Psoas muscle (tissue), 8 donors: ENCODE data around the gene PEX12. TPM values are rescaled to one million over a fixed set of nuclear protein-coding genes. Genes with fewer than 3 reads are reported as not detected.

Source experiments
- ATAC-seq, 4 donors: fragments of 200-7000 bp; cut with Tn5 transposase; one replicate each; pipeline ENCODE4 v1.9.1; 2020; ENCODE audit warnings: moderate library complexity in 3 of 4, mild to moderate bottlenecking in 2 of 4
- DNase-seq, 2 donors: peaks; one replicate each; pipeline ENCODE4 v3.0.0-alpha.2; 2020
- H3K27ac ChIP-seq: fragments of 200-600 bp; one replicate; pipeline ENCODE4 v1.8.0; 2022
- H3K27me3 ChIP-seq, 3 donors: fragments of 200-600 bp in 1 of 3; one replicate each; pipeline versions ENCODE4 v1.6.1 to v1.8.0; 2013 to 2022; ENCODE audit warnings: low read length in 2 of 3, mild to moderate bottlenecking in 2 of 3, moderate library complexity in 1 of 3; ENCODE audit not compliant: insufficient read depth in 3 of 3
- H3K36me3 ChIP-seq, 2 donors: fragments of 200-600 bp in 1 of 2; one replicate each; pipeline versions ENCODE4 v1.6.1 to v1.8.0; 2013 to 2022; ENCODE audit warnings: low read depth in 1 of 2, mild to moderate bottlenecking in 1 of 2, moderate library complexity in 1 of 2; ENCODE audit not compliant: insufficient read depth in 1 of 2
- H3K4me1 ChIP-seq: fragments of 200-600 bp; one replicate; pipeline ENCODE4 v1.8.0; 2022
- H3K4me3 ChIP-seq: fragments of 200-600 bp; one replicate; pipeline ENCODE4 v1.8.0; 2022; ENCODE audit warnings: mild to moderate bottlenecking
- H3K9me3 ChIP-seq: fragments of 200-600 bp; one replicate; pipeline ENCODE4 v1.8.0; 2022
- WGBS, 3 donors: extraction: QIAGEN DNeasy Blood & Tissue Kit; methylation state at CpG; one replicate each; pipeline versions ENCODE4 v1.1.6 to v1.1.7; 2013; 5-methylcytosine and 5-hydroxymethylcytosine counted together
- intact Hi-C, 2 donors: fragments of 100-400 bp; cut with DNase I; formaldehyde crosslinking; loops; one replicate each; pipeline versions ENCODE4 v1.11.0 to v1.14.2; 2022
- polyA plus RNA-seq, 3 donors: library from polyadenylated mRNA; stranded (reverse); fragments of 200-250 nt; gene quantifications; one replicate each; pipeline ENCODE4 v1.2.3, GENCODE V29; 2013
- total RNA-seq, 4 donors: library from RNA; stranded (reverse); fragmentation: NEBNext Ultra II Directional in 2 of 4; extraction: Animal tissue kit (Norgen Biotek cat#: 25700) in 2 of 4; gene quantifications; one replicate each; pipeline versions ENCODE4 v1.2.1 to v1.2.4, GENCODE V29; 2021 to 2023
- TF ChIP-seq, protein P1 (sequence below): fragments of 200-600 bp; IDR thresholded peaks from one replicate; pipeline ENCODE4 v1.8.0; 2022; ENCODE audit warnings: antibody characterized with exemption
- donor health status: healthy with polysubstance abuse.
- donor health status: DM: no; HTN: no; CAD: no; lungs with moderate emphysema.
- donor health status: Bipolar disorder and iron deficiency.
- donor health status: healthy.
- donor health status: DM: yes; HTN: yes; CAD: no.
- donor health status: DM: no; HTN: no; CAD: no.
- donor health status: DM: no; HTN: no; CAD: no.
- donor health status: DM: yes; HTN: yes; CAD: no.

The PEX12 gene
- total and polyA plus RNA-seq, 7 donors, result 3.1 to 11.7 (median 5.5) TPM

DNA sequence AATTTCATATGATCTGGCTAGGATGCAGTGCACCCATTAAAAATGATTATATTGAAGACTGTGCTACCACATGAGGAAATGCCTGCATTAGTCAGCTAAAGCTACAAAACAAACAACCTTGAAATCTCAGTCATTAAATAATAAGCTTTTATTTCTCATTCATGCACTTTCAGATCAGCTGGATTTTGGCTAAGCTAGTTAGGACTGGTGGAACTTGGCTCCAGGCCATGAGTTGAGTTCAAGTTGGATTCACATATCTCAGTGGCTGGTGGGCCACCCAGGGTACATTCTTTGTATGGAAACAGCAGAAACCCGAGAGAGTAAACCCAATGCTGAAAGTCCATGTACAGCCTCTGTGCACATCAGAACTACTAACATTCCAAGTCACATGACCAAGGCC, 34.5 kb downstream of the PEX12 start:
- Histone ChIP-seq H3K36me3 (no peaks in the 10 kb centered on the region), H3K9me3 (no peaks in the 10 kb centered on the region), H3K27me3 (peaks cover 0 to 3% (median 0%) of the 10 kb centered on the region in 3 donors), H3K4me1 (no peaks in the 10 kb centered on the region), H3K4me3 (no peak overlapping the region), H3K27ac (no peak overlapping the region)
- ATAC-seq (no peak), DNase-seq (no peak)
- TF ChIP-seq, protein P1, sequence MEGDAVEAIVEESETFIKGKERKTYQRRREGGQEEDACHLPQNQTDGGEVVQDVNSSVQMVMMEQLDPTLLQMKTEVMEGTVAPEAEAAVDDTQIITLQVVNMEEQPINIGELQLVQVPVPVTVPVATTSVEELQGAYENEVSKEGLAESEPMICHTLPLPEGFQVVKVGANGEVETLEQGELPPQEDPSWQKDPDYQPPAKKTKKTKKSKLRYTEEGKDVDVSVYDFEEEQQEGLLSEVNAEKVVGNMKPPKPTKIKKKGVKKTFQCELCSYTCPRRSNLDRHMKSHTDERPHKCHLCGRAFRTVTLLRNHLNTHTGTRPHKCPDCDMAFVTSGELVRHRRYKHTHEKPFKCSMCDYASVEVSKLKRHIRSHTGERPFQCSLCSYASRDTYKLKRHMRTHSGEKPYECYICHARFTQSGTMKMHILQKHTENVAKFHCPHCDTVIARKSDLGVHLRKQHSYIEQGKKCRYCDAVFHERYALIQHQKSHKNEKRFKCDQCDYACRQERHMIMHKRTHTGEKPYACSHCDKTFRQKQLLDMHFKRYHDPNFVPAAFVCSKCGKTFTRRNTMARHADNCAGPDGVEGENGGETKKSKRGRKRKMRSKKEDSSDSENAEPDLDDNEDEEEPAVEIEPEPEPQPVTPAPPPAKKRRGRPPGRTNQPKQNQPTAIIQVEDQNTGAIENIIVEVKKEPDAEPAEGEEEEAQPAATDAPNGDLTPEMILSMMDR, result no peak
- intact Hi-C loops, result no loop called here
- WGBS, 3 donors, result 20 to 31% (median 30%) methylated on average over 1 of the region's 1 CpG

DNA sequence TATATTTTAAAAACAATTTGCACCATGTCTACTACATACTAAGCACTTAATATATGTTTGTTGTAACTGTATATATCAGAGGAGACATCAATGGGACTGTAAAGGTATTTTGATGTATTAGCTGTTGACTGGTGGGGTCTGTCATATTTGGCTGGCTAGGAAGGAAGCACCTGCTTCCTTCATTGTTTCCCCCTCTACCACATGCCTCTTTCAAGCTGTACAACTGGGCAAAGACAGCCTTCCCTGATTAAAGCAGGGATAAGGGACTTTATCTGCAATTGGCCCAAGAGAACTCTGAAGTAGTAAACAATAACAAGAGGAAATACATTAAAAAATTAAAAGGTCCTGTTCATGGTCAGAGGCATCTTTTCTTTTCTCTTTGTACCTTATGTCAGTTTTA, 35.4 kb downstream of the PEX12 start:
- Histone ChIP-seq H3K27me3 (peaks cover 0 to 3% (median 0%) of the 10 kb centered on the region in 3 donors), H3K4me3 (no peak overlapping the region), H3K9me3 (no peaks in the 10 kb centered on the region), H3K27ac (no peak overlapping the region), H3K36me3 (no peaks in the 10 kb centered on the region), H3K4me1 (no peaks in the 10 kb centered on the region)
- intact Hi-C loops, result no loop called here
- ATAC-seq (no peak), DNase-seq (no peak)
- TF ChIP-seq, protein P1, result no peak

DNA sequence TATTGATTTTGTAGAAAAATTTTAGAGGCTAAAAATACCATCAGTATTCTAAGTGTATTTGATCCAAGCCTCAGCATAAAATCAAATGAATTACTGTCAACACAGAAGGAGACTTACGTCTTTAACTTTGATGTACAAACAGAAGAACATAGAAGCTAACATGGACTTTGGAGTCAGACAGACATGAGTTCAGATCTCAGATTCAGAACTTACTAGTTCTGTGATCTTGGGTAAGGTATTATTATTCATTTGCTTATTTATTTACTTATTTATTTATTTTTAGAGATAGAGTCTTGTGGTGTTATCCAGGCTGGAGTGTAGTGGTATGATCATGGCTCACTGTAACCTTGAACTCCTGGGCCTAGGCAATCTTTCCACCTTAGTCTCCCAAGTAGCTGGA, 36.9 kb downstream of the PEX12 start:
- 63 to 87% (median 68%) methylated on average over 1 of the region's 1 CpG for WGBS, 3 donors
- intact Hi-C loops, result no loop called here
- Histone ChIP-seq H3K27ac (peak overlapping the region; percentile 66), H3K4me3 (peak overlapping the region; percentile 56), H3K9me3 (no peaks in the 10 kb centered on the region), H3K4me1 (no peaks in the 10 kb centered on the region), H3K27me3 (peaks cover 0 to 3% (median 0%) of the 10 kb centered on the region in 3 donors), H3K36me3 (no peaks in the 10 kb centered on the region)
- ATAC-seq (no peak), DNase-seq (no peak)
- TF ChIP-seq, protein P1, result no peak

DNA sequence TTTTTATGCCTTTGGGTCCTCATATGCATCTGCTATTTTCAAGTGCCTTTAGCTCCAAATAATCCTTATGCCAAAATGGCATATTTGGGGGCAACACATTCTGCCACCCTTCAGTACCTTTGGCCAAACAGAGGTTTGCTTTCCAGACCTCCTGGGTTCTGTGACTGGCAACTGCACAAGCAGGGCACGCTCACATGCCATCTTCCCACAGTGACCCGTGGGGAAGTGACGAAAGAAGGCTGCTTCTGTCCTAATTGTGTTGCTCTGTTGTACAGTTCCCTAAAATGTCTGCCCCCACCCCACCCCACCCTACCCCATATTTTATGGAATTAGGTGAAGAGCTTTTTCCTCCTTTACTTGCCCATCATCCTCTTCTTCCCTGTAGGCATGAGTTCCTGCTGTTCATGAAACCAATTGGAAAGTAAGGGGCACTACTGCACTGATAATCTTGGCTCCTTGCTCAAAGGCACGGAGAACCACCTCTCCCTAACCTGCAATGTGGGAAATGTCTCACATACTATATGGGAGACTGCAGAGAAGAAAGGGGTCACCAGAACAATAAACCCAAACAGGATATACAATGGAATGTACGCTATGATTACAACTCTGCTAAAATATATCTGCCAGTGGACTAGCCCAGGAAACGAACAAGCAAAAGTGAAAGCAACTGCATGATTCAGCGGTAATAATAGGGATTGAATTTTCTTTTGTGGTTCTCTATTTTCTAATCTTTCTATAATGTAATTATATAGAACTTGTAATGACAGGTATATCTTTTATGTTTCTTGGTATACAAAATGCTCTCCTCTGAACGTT, 37.6 kb downstream of the PEX12 start:
- Histone ChIP-seq H3K4me3 (peak overlapping the region; percentile 56), H3K9me3 (no peaks in the 10 kb centered on the region), H3K27ac (peak overlapping the region; percentile 66), H3K27me3 (peaks cover 0 to 3% (median 0%) of the 10 kb centered on the region in 3 donors), H3K36me3 (no peaks in the 10 kb centered on the region), H3K4me1 (no peaks in the 10 kb centered on the region)
- ATAC-seq (peak in 1 of 4 donors; percentile 43), DNase-seq (peak; percentile 25 to 53)
- intact Hi-C loops, result no loop called here
- TF ChIP-seq, protein P1, result no peak
- WGBS, 3 donors, result 43 to 54% (median 51%) methylated on average over 8 of the region's 8 CpGs
